CD4-positive, alpha-beta T cell treated with Interferon alpha-2 for 1 hour (primary cell): Measurements from ENCODE around the gene NPIPA1.
"Not testable (repeated sequence)": the region's sequence is repeated elsewhere in the genome, so short reads cannot be mapped to it uniquely, and the experiment has no call there.

Experiments used
- DNase-seq, 2 donors: peaks; one replicate each; pipeline ENCODE4 v3.0.0-alpha.2; 2020 to 2022

The NPIPA1 gene

DNA sequence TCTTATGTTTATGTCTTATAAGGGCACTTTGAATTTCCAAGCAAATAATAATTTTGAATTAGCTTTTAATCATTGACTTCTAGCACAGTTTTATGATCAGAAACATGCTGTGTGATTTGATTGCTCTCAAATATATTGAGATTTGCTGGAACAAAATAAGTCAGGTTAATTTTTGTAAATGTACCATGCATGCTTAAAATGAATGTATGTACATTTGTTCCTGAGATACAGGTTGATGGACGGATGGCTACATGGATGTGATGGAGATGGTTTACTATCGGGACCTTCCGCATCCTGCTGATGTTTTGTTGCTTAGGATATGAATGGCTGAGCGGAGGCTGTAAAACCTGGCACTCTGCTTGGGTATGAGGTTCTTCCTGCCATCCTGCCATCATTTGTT lies at the start of gene NPIPA1:
NPIPA1 (plus strand) TSS at position 301 of the 400 bp plus-strand sequence; CDS start at position 301, 0 bp downstream.
- DNase-seq: not testable (repeated sequence)

DNA sequence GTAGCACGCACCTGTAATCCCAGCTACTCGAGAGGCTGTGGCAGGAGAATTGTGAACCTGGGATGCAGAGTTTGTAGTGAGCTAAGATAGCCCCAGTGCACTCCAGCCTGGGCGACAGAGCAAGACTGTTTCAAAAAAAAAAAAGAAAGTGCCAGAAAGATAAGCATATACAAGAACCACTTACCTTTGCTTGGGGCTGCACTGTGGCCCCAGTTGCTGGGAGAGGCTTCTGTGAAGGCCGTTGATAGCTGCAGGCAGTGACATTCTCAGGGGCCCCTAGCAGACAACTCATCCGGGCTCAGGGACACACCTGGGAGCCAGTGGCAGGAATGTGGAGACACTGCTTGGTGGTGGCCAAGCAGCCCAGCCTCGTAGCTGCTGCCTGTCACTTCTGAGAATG lies 45.1 kb upstream of the NPIPA1 start:
- DNase-seq: not testable (repeated sequence)

DNA sequence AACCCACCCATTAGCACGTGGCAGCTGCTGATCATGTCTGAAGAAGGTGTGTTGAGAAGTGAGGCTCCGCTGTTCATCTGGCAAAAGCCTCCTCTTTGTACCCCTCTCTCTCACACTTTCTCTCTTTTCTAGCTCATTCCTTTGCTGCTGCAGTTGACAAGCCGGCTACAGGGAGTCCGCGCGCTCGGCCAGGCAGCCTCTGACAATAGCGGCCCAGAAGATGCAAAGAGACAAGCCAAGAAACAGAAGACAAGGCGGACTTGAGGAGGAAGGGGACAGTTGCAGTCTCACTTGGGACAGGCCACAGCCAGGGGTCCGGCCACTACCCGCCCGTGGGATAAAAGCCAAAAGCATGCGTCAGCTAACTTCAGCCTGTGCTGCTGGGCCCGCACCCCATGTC lies 41.9 kb upstream of the NPIPA1 start:
- not testable (repeated sequence) for DNase-seq

DNA sequence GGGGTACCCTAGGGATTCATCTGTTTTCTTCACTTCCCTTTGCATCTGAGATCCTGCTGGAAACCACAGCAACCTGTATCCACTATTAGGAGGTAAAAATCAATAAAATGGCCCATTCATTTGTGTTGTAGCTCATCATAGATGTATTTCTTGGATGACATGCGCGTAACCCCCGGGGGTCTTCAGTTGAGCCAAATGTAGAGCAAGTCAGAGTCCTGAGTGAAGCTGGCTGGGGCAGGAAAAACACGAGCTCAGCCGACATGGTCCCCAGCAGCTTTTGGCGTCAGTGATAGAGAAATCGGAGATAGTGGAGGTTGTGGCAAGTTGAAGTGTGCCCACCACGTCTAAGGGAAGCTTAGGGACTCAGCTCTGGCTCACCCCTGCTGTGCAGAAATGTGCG lies 41.2 kb upstream of the NPIPA1 start:
- not testable (repeated sequence) for DNase-seq

DNA sequence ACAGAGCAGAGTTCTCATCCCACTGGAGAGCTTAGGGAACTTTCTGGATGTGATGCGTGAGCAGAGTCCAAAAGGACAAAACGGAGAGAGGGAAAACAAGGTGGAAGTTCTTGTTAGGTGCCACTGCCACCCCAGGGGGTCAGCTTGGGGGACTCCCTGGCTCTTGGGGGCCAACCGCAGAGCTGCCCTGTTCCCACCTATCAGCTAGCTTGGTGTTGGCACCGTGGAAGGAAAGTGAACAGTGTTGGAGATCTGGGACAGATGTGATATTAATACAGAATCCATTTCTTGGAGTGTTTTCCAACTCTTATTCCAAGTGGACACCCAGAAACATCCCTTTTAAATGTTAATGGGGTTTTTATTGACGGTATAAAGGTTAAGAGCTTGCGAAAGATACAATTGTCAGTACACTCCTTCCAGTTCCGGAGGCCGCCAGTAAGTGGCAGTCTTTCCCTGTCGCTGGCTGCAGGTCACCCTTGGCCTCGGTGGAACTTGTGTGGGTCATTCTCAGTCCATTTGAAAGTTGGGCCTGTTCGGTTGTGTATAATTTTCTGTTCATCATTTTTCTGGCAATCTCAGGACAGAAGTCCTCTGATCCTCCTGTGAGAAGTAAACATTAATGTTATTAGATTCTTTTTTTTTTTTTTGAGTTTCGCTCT lies 40.1 kb upstream of the NPIPA1 start:
- DNase-seq: not testable (repeated sequence)

DNA sequence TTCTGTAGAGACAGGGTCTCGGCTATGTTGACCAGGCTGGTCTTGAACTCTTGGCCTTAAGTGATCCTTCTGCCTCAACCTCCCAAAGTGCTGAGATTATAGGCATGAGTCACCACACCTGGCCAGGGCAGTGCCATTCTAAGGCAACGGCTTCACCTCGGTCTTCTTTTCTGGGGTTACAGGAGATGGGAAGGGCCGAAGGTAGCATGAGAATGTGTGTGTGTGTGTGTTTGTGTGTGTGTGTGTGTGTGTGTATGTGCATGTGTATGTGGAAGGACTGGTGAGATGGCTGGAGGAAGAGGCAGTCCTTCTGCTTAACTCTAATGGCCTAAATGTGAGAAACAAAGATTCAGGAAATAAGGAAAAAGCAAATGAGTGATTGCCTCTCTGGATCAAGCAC lies 39.1 kb upstream of the NPIPA1 start:
- DNase-seq: not testable (repeated sequence)

DNA sequence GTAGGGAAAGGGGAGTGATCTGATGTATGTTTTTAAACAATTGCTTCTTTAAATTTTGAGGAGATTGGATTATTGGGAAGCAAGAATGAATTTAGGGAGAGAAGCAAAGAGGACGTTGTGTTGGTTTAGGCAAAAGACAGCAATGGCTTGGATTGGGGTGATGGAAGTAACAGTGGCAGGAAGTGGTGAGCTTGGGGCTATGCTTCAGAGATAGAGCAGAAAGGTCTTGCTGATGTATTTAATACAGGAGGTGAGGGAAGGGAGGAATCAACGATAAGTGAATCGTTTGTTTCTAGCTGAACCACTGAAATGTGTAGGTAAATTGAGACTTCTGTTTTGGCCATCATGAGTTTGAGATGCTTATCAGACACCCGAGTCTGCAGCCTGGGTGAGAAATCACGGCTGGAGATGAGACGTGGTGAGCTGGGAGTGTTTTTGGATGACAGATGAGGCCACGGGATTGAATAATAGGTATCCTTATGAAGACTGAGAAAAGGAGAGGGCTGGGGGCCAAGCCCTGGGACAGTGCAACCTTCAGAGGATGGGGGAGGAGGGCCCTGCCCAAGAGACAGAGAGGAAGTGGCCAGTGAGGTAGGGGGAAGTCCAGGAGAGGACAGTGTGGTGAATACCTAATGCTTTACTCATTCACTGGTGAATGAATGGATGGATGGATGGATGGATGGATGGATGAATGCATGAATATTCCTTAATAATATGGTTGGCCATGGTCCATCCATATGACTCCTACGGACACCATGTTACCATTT lies 33.9 kb upstream of the NPIPA1 start:
- DNase-seq: not testable (repeated sequence)

DNA sequence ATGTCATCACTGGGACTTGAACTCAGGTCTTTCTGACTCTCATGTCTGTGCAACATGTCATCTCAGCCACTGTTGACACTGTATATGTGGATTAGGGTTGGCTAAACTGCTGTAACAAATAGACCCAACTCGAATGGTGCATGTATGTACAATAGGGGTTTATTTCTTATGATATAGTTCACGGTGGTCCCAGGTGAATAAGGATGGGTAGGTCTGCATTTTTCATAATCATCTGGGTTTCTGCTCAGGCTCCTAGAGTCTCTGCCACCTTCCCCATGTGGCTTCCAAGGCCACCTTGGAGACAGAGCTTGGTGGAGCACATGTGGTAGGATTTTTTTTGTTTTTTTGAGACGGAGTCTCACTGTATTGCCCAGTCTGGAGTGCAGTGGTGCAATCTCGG lies 27.5 kb upstream of the NPIPA1 start:
- DNase-seq: not testable (repeated sequence)

DNA sequence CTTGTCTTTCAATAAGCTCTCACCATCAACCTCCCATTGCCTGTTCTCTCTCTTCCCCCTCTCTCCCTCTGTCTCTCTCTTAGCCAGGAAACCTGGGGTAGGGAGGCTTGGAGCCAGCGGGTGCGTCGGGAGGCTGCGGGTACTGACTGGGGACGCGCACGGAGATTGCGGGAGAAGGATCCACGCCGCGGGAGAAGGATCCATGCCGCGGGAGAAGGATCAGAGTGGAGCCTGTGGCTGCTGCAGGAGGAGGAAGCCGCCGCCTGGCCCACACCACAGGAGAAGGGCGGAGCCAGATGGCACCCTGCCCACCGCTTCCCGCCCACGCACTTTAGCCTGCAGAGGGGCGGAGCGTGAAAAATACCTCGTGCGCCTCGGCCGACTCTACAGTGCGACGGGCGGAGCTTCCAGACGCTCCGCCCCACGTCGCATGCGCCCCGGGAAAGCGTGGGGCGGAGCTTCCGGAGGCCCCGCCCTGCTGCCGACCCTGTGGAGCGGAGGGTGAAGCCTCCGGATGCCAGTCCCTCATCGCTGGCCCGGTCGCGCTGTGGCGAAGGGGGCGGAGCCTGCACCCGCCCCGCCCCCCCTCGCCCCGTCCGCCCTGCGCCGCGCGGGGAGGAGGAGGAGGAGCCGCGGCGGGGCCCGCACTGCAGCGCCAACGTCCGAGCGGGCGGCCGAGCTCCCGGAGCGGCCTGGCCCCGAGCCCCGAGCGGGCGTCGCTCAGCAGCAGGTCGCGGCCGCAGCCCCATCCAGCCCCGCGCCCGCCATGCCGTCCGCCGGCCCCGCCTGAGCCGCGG lies 26.2 kb upstream of the NPIPA1 start:
- DNase-seq: not testable (repeated sequence)

DNA sequence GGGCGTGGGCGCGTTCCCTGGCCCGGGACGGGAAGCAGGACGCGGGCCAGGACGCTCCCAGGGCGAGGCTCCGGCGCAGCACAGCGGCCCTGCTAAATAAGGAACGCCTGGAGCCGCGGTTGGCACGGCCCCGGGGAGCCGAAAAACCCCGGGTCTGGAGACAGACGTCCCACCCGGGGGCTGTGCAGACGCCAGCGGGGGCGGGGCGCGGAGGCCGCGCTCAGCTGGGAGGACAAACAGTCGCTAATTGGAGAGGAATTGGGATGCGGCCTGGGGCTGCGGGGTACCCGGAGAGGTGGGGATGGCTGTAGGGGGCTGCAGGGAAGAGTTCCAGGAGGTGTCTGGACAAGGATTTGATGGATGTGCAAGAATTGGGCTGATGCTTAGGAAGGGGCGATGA lies 25.3 kb upstream of the NPIPA1 start:
- DNase-seq: peak; percentile 8 to 46

DNA sequence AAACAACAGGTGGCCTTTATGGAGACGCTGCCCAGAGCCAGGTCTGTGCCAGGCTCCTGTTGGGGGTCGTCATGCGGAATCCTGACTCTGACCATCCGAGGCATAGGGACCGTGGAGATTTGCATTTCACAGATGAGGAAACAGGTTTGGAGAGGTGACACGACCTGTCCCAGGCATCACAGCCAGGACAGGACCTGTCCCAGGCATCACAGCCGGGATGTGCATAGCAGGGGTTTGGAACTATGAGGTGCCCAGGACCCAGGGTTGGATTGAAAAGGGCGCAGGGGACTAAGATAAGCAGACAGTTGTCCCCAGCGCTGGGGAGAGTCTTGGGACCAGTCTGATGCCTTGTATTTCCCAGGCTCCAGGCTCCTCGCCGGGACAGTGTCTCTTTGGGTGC lies 24.7 kb upstream of the NPIPA1 start:
- not testable (repeated sequence) for DNase-seq

DNA sequence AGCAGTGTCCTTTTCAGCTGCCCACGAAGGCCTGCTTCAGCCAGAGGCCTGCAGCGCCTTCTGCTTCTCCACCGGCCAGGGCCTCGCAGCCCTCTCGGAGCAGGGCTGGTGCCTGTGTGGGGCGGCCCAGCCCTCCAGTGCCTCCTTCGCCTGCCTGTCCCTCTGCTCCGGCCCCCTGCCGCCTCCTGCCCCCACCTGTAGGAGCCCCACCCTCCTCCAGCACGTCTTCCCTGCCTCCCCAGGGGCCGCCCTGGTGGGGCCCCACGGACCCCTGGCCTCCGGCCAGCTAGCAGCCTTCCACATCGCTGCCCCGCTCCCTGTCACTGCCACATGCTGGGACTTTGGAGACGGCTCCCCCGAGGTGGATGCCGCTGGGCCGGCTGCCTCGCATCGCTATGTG lies 18.7 kb upstream of the NPIPA1 start:
- not testable (repeated sequence) for DNase-seq

DNA sequence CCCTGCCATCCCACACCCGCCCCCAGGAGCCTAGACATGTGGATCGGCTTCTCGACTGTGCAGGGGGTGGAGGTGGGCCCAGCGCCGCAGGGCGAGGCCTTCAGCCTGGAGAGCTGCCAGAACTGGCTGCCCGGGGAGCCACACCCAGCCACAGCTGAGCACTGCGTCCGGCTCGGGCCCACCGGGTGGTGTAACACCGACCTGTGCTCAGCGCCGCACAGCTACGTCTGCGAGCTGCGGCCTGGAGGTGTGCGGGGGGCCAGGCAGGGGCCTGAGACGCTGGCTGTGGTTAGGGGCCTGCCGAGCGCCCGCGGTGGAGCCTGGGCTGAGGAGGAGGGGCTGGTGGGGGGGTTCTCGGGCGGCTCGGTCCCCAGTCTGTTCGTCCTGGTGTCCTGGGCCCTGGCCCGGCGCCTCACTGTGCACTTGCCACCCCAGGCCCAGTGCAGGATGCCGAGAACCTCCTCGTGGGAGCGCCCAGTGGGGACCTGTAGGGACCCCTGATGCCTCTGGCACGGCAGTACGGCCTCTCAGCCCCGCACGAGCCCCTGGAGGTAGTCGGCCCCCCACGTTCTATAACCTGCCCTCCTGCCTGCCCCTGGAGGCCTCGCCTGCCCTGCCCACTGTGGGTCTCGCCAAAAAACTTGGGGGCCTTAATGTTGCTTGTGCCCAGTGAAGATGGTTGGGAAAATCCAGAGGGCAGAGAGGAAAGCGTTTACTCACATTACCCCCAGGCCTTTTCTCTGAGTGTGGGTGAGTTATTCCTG lies 17.2 kb upstream of the NPIPA1 start:
- not testable (repeated sequence) for DNase-seq

DNA sequence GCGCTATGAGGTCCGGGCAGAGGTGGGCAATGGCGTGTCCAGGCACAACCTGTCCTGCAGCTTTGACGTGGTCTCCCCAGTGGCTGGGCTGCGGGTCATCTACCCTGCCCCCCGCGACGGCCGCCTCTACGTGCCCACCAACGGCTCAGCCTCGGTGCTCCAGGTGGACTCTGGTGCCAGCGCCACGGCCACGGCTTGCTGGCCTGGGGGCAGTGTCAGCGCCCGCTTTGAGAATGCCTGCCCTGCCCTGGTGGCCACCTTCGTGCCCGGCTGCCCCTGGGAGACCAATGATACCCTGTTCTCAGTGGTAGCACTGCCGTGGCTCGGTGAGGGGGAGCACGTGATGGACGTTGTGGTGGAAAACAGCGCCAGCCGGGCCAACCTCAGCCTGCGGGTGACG lies 15.0 kb upstream of the NPIPA1 start:
- not testable (repeated sequence) for DNase-seq

DNA sequence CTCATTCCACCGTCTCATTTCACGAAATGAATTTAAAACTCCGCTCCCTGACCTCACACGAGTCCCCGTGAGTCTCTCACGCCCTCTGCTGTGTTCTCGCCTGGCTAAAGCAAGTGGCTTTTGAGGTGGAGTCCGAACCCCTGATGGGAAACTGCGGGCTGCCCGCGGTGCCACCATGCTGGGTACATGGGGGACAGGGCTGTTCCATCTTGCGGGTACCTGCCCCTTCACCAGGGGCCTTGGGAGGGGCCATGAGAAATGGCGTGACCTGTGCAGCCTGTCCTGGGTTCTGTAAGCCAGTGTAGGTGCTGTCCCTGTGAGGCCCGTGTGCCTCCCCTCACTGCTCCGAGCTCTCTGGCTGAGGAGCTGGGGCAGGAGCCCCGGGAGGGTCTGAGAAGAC lies 14.3 kb upstream of the NPIPA1 start:
- not testable (repeated sequence) for DNase-seq

DNA sequence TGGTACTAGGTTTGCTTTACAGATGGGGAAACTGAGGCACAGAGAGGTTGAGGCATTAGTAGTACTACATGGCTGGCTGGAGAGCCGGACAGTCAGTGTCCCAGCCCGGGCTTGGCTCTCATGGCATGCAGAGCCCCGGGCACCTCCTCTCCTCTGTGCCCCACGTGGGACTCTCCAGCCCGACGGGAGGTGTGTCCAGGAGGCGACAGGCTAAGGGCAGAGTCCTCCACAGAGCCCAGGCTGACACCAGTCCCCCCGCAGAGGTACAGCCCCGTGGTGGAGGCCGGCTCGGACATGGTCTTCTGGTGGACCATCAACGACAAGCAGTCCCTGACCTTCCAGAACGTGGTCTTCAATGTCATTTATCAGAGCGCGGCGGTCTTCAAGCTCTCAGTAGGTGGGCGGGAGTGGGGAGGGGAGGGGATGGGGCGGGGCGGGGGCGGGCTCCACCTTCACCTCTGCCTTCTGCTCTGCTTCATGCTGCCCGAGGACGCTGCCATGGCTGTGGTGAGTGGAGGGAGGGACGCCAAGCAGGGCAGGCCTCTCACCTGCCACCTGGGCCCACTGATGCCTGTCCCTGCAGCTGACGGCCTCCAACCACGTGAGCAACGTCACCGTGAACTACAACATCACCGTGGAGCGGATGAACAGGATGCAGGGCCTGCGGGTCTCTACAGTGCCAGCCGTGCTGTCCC lies 13.7 kb upstream of the NPIPA1 start:
- not testable (repeated sequence) for DNase-seq

DNA sequence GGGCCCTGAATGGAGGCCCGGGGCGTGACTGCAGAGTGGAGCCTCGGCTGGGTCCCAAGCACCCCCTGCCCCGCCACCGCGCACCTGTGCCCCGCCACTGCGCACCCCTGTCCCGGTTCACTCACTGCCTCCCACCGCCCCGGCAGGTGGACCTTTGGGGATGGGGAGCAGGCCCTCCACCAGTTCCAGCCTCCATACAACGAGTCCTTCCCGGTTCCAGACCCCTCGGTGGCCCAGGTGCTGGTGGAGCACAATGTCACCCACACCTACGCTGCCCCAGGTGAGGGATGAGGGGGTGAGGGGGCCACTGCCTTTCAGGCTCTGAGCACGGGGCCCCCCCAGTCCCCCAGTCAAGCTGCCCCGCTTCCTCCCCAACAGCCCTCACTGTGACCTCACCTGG lies 12.9 kb upstream of the NPIPA1 start:
- not testable (repeated sequence) for DNase-seq

DNA sequence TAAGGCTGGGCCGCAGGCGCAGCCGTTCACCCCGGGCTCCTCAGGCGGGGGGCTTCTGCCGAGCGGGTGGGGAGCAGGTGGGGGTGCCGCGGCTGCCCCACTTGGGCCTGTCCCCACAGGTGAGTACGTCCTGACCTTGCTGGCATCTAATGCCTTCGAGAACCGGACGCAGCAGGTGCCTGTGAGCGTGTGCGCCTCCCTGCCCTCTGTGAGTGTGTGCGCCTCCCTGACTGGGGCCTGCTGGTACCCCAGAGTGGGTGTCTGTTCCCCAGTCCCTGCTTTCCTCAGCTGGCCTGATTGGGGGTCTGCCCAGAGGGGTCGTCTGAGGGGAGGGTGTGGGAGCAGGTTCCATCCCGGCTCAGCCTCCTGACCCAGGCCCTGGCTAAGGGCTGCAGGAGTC lies 12.3 kb upstream of the NPIPA1 start:
- not testable (repeated sequence) for DNase-seq

DNA sequence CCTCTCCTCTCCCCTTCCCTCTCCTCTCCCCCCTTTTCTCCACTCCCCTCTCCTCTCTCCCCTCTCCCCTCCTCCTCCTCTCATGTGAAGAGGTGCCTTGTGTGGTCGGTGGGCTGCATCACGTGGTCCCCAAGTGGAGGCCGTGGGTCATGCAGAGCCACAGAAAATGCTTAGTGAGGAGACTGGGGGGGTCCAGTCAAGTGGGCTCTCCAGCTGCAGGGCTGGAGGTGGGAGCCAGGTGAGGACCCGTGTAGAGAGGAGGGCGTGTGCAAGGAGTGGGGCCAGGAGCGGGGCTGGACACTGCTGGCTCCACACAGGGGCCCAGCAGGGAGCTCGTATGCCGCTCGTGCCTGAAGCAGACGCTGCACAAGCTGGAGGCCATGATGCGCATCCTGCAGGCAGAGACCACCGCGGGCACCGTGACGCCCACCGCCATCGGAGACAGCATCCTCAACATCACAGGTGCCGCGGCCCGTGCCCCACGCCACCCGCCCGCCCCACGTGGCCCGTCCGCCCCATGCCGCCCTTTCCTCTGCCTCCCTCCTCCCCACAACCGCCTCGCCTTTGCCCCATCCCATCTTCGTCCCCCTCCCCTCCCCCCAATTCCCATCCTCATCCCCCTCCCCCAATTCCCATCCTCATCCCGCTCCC lies 9.1 kb upstream of the NPIPA1 start:
- DNase-seq: not testable (repeated sequence)

DNA sequence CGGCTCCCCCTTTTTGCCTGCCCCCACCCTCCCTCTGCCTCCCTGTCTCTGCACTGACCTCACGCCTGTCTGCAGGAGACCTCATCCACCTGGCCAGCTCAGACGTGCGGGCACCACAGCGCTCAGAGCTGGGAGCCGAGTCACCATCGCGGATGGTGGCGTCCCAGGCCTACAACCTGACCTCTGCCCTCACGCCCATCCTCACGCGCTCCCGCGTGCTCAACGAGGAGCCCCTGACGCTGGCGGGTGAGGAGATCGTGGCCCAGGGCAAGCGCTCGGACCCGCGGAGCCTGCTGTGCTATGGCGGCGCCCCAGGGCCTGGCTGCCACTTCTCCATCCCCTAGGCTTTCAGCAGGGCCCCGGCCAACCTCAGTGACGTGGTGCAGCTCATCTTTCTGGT lies 8.1 kb upstream of the NPIPA1 start:
- not testable (repeated sequence) for DNase-seq

DNA sequence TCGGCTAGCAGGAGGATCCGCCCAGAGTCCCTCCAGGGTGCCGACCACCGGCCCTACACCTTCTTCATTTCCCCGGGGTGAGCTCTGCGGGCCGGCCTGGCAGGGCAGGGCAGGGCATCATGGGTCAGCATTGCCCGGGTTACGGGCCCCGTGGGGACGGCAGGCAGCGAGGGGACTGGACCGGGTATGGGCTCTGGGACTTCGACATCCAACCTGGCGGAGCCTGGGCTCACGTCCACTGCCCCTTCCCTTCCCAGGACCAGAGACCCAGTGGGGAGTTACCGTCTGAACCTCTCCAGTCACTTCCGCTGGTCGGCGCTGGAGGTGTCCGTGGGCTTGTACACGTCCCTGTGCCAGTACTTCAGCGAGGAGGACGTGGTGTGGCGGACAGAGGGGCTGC lies 7.0 kb upstream of the NPIPA1 start:
- DNase-seq: not testable (repeated sequence)
